MCF 10A (cell line): Measurements from ENCODE around the gene ASXL3. TPM values are rescaled to one million over a fixed set of nuclear protein-coding genes. Genes with fewer than 3 reads are reported as not detected.
A peak's percentile ranks its signal among the peaks of the same experiment; 100 is the strongest.

Source experiments
- BruUV-seq: library from RNA; stranded (reverse); fragments of 400-500 nt; replicated peaks from 2 replicates; lab custom pipeline; 2021; lab: Mats Ljungman, UMichigan
- CTCF ChIA-PET: fragments of 300-600 bp; sonication (Branson Sonifier 250); formaldehyde crosslinking; extraction: SDS; loops from one replicate; lab custom pipeline; 2021; ENCODE audit warnings: antibody characterized with exemption, inconsistent platforms; lab: Yijun Ruan, JAX
- POLR2A ChIA-PET: fragments of 300-600, 350-650 bp; sonication (Branson Sonifier 250); formaldehyde crosslinking; extraction: SDS; loops from one replicate; lab custom pipeline; 2020; ENCODE audit warnings: antibody characterized with exemption, inconsistent platforms; lab: Yijun Ruan, JAX
- DNase-seq: peaks from one replicate; pipeline ENCODE4 v3.0.0-alpha.2; 2018; ENCODE audit not compliant: unreplicated experiment
- H3K27ac Mint-ChIP-seq: one replicate; pipeline ENCODE4 v1.8.0; 2022; ENCODE audit warnings: mild to moderate bottlenecking, low read depth, mixed read lengths; ENCODE audit not compliant: unreplicated experiment
- H3K27me3 Mint-ChIP-seq: one replicate; pipeline ENCODE4 v1.8.0; 2022; ENCODE audit warnings: mixed read lengths; ENCODE audit not compliant: insufficient read depth, unreplicated experiment
- H3K36me3 Mint-ChIP-seq: one replicate; pipeline ENCODE4 v1.8.0; 2022; ENCODE audit warnings: mild to moderate bottlenecking, moderate library complexity, mixed read lengths; ENCODE audit not compliant: insufficient read depth, unreplicated experiment
- H3K4me1 Mint-ChIP-seq: one replicate; pipeline ENCODE4 v1.8.0; 2022; ENCODE audit warnings: mixed read lengths; ENCODE audit not compliant: insufficient read depth, unreplicated experiment
- H3K4me3 Mint-ChIP-seq: one replicate; pipeline ENCODE4 v1.8.0; 2022; ENCODE audit warnings: mild to moderate bottlenecking, moderate library complexity, mixed read lengths; ENCODE audit not compliant: unreplicated experiment
- H3K9me3 Mint-ChIP-seq: one replicate; pipeline ENCODE4 v1.8.0; 2022; ENCODE audit warnings: mixed read lengths; ENCODE audit not compliant: unreplicated experiment
- intact Hi-C: fragments of 100-400 bp; cut with micrococcal nuclease; formaldehyde crosslinking; loops from 2 replicates; pipeline ENCODE4 v1.14.1; 2022
- total RNA-seq: library from RNA; stranded (reverse); gene quantifications from 2 replicates; pipeline ENCODE4 v1.2.3, GENCODE V29; 2022
- TF ChIP-seq, protein P1 (sequence below): fragments of 200-600 bp; IDR thresholded peaks from one replicate; pipeline ENCODE4 v1.8.0; 2022; ENCODE audit warnings: antibody characterized with exemption, mild to moderate bottlenecking; ENCODE audit not compliant: unreplicated experiment

Gene ASXL3
- total RNA-seq, 1 experiment from 2014 or later: not detected

DNA sequence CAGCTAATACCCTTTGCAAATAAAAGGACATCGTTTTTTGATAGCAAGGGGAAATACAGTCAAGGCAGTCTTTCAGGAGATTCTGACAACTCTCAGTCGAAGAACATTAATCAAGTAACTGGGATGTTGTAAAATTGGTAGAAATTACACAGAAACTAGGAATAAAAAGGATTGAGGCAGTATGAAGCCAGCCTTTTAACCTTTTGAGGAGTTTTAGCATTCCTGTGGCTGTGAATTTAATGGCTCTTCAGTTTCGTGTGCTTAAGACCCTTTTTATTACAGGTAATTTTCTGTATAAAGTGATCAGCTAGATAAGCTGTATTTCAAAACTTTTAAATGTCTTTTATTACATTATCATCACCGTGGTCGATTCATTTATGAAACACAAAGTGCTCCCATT lies 91.6 kb downstream of the ASXL3 start:
- Mint-ChIP-seq H3K9me3 (no peaks in the 10 kb centered on the region), H3K27ac (no peak overlapping the region), H3K27me3 (peaks cover 47% of the 10 kb centered on the region), H3K4me1 (no peaks in the 10 kb centered on the region), H3K4me3 (no peak overlapping the region), H3K36me3 (no peaks in the 10 kb centered on the region)
- intact Hi-C loops: no loop called here
- POLR2A ChIA-PET: no interaction called here
- no TSS peak for BruUV-seq
- TF ChIP-seq, protein P1, sequence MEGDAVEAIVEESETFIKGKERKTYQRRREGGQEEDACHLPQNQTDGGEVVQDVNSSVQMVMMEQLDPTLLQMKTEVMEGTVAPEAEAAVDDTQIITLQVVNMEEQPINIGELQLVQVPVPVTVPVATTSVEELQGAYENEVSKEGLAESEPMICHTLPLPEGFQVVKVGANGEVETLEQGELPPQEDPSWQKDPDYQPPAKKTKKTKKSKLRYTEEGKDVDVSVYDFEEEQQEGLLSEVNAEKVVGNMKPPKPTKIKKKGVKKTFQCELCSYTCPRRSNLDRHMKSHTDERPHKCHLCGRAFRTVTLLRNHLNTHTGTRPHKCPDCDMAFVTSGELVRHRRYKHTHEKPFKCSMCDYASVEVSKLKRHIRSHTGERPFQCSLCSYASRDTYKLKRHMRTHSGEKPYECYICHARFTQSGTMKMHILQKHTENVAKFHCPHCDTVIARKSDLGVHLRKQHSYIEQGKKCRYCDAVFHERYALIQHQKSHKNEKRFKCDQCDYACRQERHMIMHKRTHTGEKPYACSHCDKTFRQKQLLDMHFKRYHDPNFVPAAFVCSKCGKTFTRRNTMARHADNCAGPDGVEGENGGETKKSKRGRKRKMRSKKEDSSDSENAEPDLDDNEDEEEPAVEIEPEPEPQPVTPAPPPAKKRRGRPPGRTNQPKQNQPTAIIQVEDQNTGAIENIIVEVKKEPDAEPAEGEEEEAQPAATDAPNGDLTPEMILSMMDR: no peak
- no peak for DNase-seq
- CTCF ChIA-PET: no interaction called here

DNA sequence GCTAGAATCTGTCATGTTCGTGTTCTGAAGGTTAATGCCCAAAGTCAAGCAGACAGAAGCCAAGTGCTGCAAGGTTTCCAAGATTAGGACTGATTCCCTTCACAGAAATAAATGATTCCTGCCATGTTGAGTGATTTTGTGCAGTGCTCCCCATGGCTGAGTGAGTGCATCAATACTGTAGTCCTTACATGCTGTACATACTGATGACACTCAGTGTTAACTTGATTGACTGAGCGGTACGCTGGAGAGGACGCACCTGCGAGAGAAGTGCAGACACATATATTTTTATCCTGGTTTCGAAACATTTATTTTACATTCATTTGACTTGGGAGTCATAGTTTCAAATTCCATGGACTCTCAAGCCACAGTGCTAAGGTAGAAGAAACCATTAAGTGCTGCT lies 92.0 kb downstream of the ASXL3 start:
- H3K9me3 Mint-ChIP-seq: no peaks in the 10 kb centered on the region
- no peaks in the 10 kb centered on the region for H3K36me3 Mint-ChIP-seq
- no peaks in the 10 kb centered on the region for H3K4me1 Mint-ChIP-seq
- peaks cover 47% of the 10 kb centered on the region for H3K27me3 Mint-ChIP-seq
- BruUV-seq: no TSS peak
- intact Hi-C loops: no loop called here
- no peak overlapping the region for H3K27ac Mint-ChIP-seq
- no peak for DNase-seq
- ChIA-PET CTCF (no interaction called here), POLR2A (no interaction called here)
- no peak overlapping the region for H3K4me3 Mint-ChIP-seq
- TF ChIP-seq, protein P1: no peak

DNA sequence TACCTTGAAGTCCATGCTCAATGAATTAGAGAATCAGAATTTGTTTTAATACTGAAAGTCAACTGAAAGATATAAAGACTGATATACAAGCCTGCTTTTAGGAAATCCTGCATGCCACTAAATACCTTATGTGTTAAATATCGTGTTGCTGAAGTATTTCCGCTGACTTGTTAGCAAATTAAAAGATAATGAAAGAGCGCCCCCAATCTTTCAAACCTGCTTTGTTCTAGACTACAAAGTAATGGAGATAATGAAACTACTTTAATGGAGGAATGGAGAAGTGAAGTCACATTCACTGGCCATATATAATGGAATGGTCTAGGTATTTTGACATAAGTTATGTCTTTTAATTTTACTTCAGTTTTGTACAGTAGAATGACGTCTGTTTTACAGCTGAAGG lies 95.7 kb downstream of the ASXL3 start:
- no TSS peak for BruUV-seq
- ChIA-PET CTCF (interaction anchor here (0.6 to 1.8 kb wide), 2 partner anchors 12 to 95 kb away, joined by 3 to 5 read pairs; no protein-coding TSS in a partner anchor), POLR2A (no interaction called here)
- peak; percentile 6 for DNase-seq
- intact Hi-C loops: no loop called here
- Mint-ChIP-seq H3K9me3 (no peaks in the 10 kb centered on the region), H3K27ac (no peak overlapping the region), H3K4me3 (no peak overlapping the region), H3K4me1 (no peaks in the 10 kb centered on the region), H3K27me3 (peaks cover 34% of the 10 kb centered on the region), H3K36me3 (no peaks in the 10 kb centered on the region)
- TF ChIP-seq, protein P1: no peak

DNA sequence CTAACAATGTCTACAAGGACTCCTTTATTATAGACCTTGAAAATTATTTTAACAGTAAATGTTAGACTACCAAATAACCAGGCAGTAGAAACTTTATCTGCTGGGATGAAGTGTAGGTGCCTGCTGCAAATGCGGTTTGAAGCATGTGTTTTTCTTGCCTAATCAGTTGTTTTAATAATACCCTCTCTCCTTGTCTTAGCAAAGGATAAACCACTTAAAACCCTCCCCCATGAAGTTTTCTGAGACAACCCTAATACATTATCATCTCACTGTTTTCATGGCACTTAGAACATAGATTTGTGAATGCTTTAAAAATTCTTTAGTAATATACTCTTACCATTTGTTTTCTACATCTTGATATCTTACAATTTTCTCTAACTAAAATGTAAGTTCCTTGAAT lies 98.6 kb downstream of the ASXL3 start:
- Mint-ChIP-seq H3K36me3 (no peaks in the 10 kb centered on the region), H3K27me3 (peaks cover 41% of the 10 kb centered on the region), H3K4me3 (no peak overlapping the region), H3K27ac (no peak overlapping the region), H3K9me3 (no peaks in the 10 kb centered on the region), H3K4me1 (no peaks in the 10 kb centered on the region)
- no peak for DNase-seq
- TF ChIP-seq, protein P1: no peak
- ChIA-PET CTCF (no interaction called here), POLR2A (no interaction called here)
- BruUV-seq: no TSS peak
- intact Hi-C loops: no loop called here
